SK-N-SH (cell line): ENCODE data around the gene PPP1R36.

ENCODE experiments used
- CHD2 ChIP-seq: fragments of 150-350 bp; IDR thresholded peaks from 2 replicates; pipeline ENCODE4 v1.6.1; 2018; ENCODE audit warnings: low read length; ENCODE audit not compliant: partially characterized antibody
- CTCF ChIP-seq: fragments of 200-600 bp; sonication (generic); IDR thresholded peaks from 2 replicates; pipeline ENCODE4 v1.6.1; 2017; ENCODE audit warnings: antibody characterized with exemption, mild to moderate bottlenecking, moderate library complexity
- GABPA ChIP-seq: IDR thresholded peaks from 2 replicates; pipeline ENCODE4 v1.4.0; 2012; ENCODE audit warnings: low read depth, mild to moderate bottlenecking
- JUND ChIP-seq: IDR thresholded peaks from 2 replicates; pipeline ENCODE4 v1.4.0; 2012
- POLR2AphosphoS5 ChIP-seq: IDR thresholded peaks from 2 replicates; pipeline ENCODE4 v1.6.1; 2012; ENCODE audit warnings: low read depth, low read length
- REST ChIP-seq: IDR thresholded peaks from 2 replicates; pipeline ENCODE4 v1.6.1; 2012; ENCODE audit warnings: mild to moderate bottlenecking, low read depth, low read length, moderate library complexity

- TF ChIP-seq CTCF (no peak), REST (no peak), GABPA (no peak), POLR2AphosphoS5 (no peak), CHD2 (no peak), JUND (no peak)
Observed at GRCh38 chr14:64566651-64567122, 16.9 kb downstream of the PPP1R36 start.
